Measurements from ENCODE around the gene NOL4L.
"Not testable (repeated sequence)": the region's sequence is repeated elsewhere in the genome, so short reads cannot be mapped to it uniquely, and the experiment has no call there.

Gene NOL4L

DNA sequence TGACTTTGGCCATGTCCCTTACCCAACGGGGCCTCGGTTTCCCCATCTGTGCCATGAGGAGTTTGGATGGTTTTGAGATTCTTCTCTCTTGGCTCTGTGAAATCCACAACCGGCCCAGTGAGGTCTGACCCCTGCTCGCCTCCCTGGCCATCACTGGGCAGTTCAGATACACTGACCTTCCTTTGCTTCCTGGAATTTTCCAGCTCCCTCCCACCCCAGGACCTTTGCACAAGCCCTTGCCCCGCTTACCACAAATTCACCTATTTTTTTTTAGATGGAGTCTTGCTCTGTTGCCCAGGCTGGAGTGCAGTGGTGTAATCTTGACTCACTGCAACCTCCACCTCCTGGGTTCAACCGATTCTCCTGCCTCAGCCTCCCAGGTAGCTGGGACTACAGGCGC is 12.6 kb upstream of the NOL4L start:
- Histone ChIP-seq H2BK120ac (ENCODE audit: insufficient read depth, low read length, poor library complexity) (no peak overlapping the region), H3K18ac (ENCODE audit: low read length) (no peak overlapping the region), H3K9me3 (ENCODE audit: insufficient read depth, low read depth, low read length) (no peaks in the 10 kb centered on the region), H3K9ac (ENCODE audit: low read length) (no peak overlapping the region), H2AFZ (ENCODE audit: insufficient read depth, low read length, poor library complexity) (no peak overlapping the region), H3K79me2 (ENCODE audit: control insufficient read depth, insufficient read depth, low read length, poor library complexity) (no peaks in the 10 kb centered on the region), H4K8ac (ENCODE audit: low read depth, low read length) (no peak overlapping the region), H3K4ac (ENCODE audit: low read depth, low read length) (no peak overlapping the region), H3K4me1 (ENCODE audit: control insufficient read depth in 1 of 2, insufficient read depth in 2 of 2, low read length in 2 of 2) (no peaks in the 10 kb centered on the region), H3K14ac (ENCODE audit: low read length) (no peak overlapping the region), H2AK5ac (ENCODE audit: low read length) (no peak overlapping the region), H3K4me3 (ENCODE audit: low read depth, low read length) (no peak overlapping the region), H2BK5ac (ENCODE audit: low read depth, low read length, poor library complexity) (no peak overlapping the region), H3K79me1 (ENCODE audit: low read length) (no peaks in the 10 kb centered on the region), H3K23ac (ENCODE audit: low read length) (no peak overlapping the region), H2BK12ac (ENCODE audit: low read length) (no peak overlapping the region), H3K27ac (ENCODE audit: low read depth, low read length) (no peak overlapping the region), H3K4me2 (ENCODE audit: low read length) (no peak overlapping the region), H3K36me3 (ENCODE audit: control insufficient read depth in 1 of 2, insufficient read depth in 2 of 2, low read length in 2 of 2) (no peaks in the 10 kb centered on the region), H3K27me3 (ENCODE audit: insufficient read depth, low read length) (no peaks in the 10 kb centered on the region), H4K12ac (ENCODE audit: low read depth, low read length) (no peak overlapping the region), H4K91ac (ENCODE audit: low read depth, low read length) (no peak overlapping the region)
- no peak for DNase-seq
- no CpG with 5 or more reads among the region's 7 CpGs for WGBS (ENCODE audit: extremely low coverage, insufficient coverage, insufficient read length)

DNA sequence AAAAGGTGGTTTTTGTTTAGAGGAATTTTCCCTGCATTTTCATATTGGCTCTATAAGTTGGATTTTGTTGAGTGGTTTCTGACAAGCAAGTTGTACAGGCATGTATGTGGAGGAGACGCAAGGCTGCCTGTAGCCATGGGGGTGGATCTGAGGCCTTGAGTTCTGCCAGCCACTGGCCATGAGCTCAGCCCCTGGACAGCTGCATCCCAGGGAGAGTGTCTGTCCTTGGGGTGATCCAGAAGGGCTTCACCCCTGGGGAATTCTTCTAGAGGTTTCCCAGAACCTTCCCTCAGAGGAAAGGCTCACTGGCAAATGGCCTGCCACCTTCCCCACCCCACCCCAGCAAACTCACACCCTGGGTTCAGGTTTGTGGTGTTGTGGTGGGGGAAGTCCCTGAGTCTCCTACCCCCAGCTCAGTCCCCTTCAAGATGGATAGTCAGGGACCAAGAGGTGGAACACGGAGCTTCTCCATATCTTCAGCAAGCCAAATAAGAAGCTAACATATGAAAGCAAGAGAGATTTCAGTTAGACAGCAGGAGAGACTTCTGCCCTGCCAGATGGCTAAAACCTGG is 11.6 kb upstream of the NOL4L start:
- Histone ChIP-seq H4K12ac (ENCODE audit: low read depth, low read length) (no peak overlapping the region), H4K91ac (ENCODE audit: low read depth, low read length) (no peak overlapping the region), H2AK5ac (ENCODE audit: low read length) (no peak overlapping the region), H3K4ac (ENCODE audit: low read depth, low read length) (no peak overlapping the region), H3K27ac (ENCODE audit: low read depth, low read length) (no peak overlapping the region), H2AFZ (ENCODE audit: insufficient read depth, low read length, poor library complexity) (no peak overlapping the region), H3K9me3 (ENCODE audit: insufficient read depth, low read depth, low read length) (no peaks in the 10 kb centered on the region), H4K8ac (ENCODE audit: low read depth, low read length) (no peak overlapping the region), H3K36me3 (ENCODE audit: control insufficient read depth in 1 of 2, insufficient read depth in 2 of 2, low read length in 2 of 2) (no peaks in the 10 kb centered on the region), H3K4me2 (ENCODE audit: low read length) (no peak overlapping the region), H3K18ac (ENCODE audit: low read length) (no peak overlapping the region), H3K79me1 (ENCODE audit: low read length) (no peaks in the 10 kb centered on the region), H2BK5ac (ENCODE audit: low read depth, low read length, poor library complexity) (no peak overlapping the region), H3K79me2 (ENCODE audit: control insufficient read depth, insufficient read depth, low read length, poor library complexity) (no peaks in the 10 kb centered on the region), H2BK120ac (ENCODE audit: insufficient read depth, low read length, poor library complexity) (no peak overlapping the region), H3K4me1 (ENCODE audit: control insufficient read depth in 1 of 2, insufficient read depth in 2 of 2, low read length in 2 of 2) (no peaks in the 10 kb centered on the region), H2BK12ac (ENCODE audit: low read length) (no peak overlapping the region), H3K14ac (ENCODE audit: low read length) (no peak overlapping the region), H3K9ac (ENCODE audit: low read length) (no peak overlapping the region), H3K4me3 (ENCODE audit: low read depth, low read length) (no peak overlapping the region), H3K23ac (ENCODE audit: low read length) (no peak overlapping the region), H3K27me3 (ENCODE audit: insufficient read depth, low read length) (no peaks in the 10 kb centered on the region)
- WGBS (ENCODE audit: extremely low coverage, insufficient coverage, insufficient read length): no CpG with 5 or more reads among the region's 2 CpGs
- no peak for DNase-seq

DNA sequence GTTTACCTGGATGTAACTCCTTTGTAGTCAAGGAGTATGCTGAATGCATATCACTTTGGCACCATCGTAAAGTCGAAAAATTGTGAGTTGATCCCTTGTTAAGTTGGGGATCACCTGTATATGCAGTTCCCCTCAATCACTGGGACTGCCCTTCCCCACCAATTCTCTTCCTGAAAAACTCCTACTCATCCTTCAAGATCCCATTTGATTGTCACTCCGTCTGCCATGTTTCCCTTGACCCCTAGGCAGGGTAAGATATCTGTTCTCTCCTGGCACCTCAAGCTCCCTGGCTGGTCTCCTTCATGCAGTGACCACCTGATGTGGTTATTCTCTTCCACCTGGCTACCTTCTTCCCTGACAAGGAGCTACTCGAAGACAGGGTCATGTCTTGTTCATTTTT is 10.0 kb upstream of the NOL4L start:
- H3K4ac ChIP-seq (ENCODE audit: low read depth, low read length): no peak overlapping the region
- H3K79me2 ChIP-seq (ENCODE audit: control insufficient read depth, insufficient read depth, low read length, poor library complexity): no peaks in the 10 kb centered on the region
- no peaks in the 10 kb centered on the region for H3K27me3 ChIP-seq (ENCODE audit: insufficient read depth, low read length)
- no peak overlapping the region for H2AFZ ChIP-seq (ENCODE audit: insufficient read depth, low read length, poor library complexity)
- no peak overlapping the region for H3K9ac ChIP-seq (ENCODE audit: low read length)
- no peak overlapping the region for H2BK12ac ChIP-seq (ENCODE audit: low read length)
- H4K12ac ChIP-seq (ENCODE audit: low read depth, low read length): no peak overlapping the region
- no peak overlapping the region for H3K18ac ChIP-seq (ENCODE audit: low read length)
- H3K79me1 ChIP-seq (ENCODE audit: low read length): no peaks in the 10 kb centered on the region
- H4K91ac ChIP-seq (ENCODE audit: low read depth, low read length): no peak overlapping the region
- no peak overlapping the region for H3K23ac ChIP-seq (ENCODE audit: low read length)
- no CpG with 5 or more reads among the region's 4 CpGs for WGBS (ENCODE audit: extremely low coverage, insufficient coverage, insufficient read length)
- no peak overlapping the region for H2BK5ac ChIP-seq (ENCODE audit: low read depth, low read length, poor library complexity)
- no peak overlapping the region for H3K14ac ChIP-seq (ENCODE audit: low read length)
- no peak overlapping the region for H3K4me3 ChIP-seq (ENCODE audit: low read depth, low read length)
- H3K4me2 ChIP-seq (ENCODE audit: low read length): no peak overlapping the region
- no peak overlapping the region for H2BK120ac ChIP-seq (ENCODE audit: insufficient read depth, low read length, poor library complexity)
- H3K9me3 ChIP-seq (ENCODE audit: insufficient read depth, low read depth, low read length): no peaks in the 10 kb centered on the region
- H4K8ac ChIP-seq (ENCODE audit: low read depth, low read length): no peak overlapping the region
- no peak overlapping the region for H2AK5ac ChIP-seq (ENCODE audit: low read length)
- no peaks in the 10 kb centered on the region for H3K4me1 ChIP-seq (ENCODE audit: control insufficient read depth in 1 of 2, insufficient read depth in 2 of 2, low read length in 2 of 2)
- no peak for DNase-seq
- no peak overlapping the region for H3K27ac ChIP-seq (ENCODE audit: low read depth, low read length)
- H3K36me3 ChIP-seq (ENCODE audit: control insufficient read depth in 1 of 2, insufficient read depth in 2 of 2, low read length in 2 of 2): no peaks in the 10 kb centered on the region

DNA sequence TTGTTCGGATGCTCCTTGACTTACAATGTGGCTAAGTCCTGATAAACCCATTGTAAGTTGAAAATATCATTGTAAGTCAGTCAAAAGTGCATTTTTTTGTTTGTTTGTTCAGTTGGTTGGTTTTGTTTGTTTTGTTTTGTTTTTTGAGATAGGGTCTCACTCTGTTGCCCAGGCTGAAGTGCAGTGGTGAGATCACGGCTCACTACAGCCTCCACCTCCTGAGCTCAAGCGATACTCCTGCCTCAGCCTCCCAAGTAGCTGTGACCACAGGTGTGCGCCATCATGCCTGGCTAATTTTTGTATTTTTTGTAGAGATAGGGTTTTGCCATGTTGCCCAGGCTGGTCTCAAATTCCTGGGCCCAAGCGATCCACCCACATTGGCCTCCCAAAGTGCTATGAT is 9.5 kb upstream of the NOL4L start:
- not testable (repeated sequence) for H2BK120ac ChIP-seq (ENCODE audit: insufficient read depth, low read length, poor library complexity); H2AK5ac ChIP-seq (ENCODE audit: low read length); H3K36me3 ChIP-seq (ENCODE audit: control insufficient read depth in 1 of 2, insufficient read depth in 2 of 2, low read length in 2 of 2); H3K18ac ChIP-seq (ENCODE audit: low read length); H4K91ac ChIP-seq (ENCODE audit: low read depth, low read length); H4K8ac ChIP-seq (ENCODE audit: low read depth, low read length); DNase-seq; H3K4me1 ChIP-seq (ENCODE audit: control insufficient read depth in 1 of 2, insufficient read depth in 2 of 2, low read length in 2 of 2); H2BK5ac ChIP-seq (ENCODE audit: low read depth, low read length, poor library complexity); H3K23ac ChIP-seq (ENCODE audit: low read length); H3K9ac ChIP-seq (ENCODE audit: low read length); H3K79me1 ChIP-seq (ENCODE audit: low read length); H3K4ac ChIP-seq (ENCODE audit: low read depth, low read length); H2AFZ ChIP-seq (ENCODE audit: insufficient read depth, low read length, poor library complexity); H3K27ac ChIP-seq (ENCODE audit: low read depth, low read length); H3K9me3 ChIP-seq (ENCODE audit: insufficient read depth, low read depth, low read length); H3K4me3 ChIP-seq (ENCODE audit: low read depth, low read length); H3K4me2 ChIP-seq (ENCODE audit: low read length); H3K79me2 ChIP-seq (ENCODE audit: control insufficient read depth, insufficient read depth, low read length, poor library complexity); H2BK12ac ChIP-seq (ENCODE audit: low read length); H3K27me3 ChIP-seq (ENCODE audit: insufficient read depth, low read length); H3K14ac ChIP-seq (ENCODE audit: low read length); H4K12ac ChIP-seq (ENCODE audit: low read depth, low read length)
- WGBS (ENCODE audit: extremely low coverage, insufficient coverage, insufficient read length): no CpG with 5 or more reads among the region's 5 CpGs
